ENCODE data around the gene GYG2.

GRCh38 chrX:2799369-2799768 lies 29.4 kb upstream of the GYG2 start:
- no peak for TF ChIP-seq CTCF (conservative IDR thresholded peaks at IDR 0.05)
- TF ChIP-seq EZH2 (IDR thresholded peaks at IDR 0.05; ENCODE audit: low read depth) = no peak

Measured in PC-9 (cell line).